Measurements from ENCODE around the gene HSD3B7.

The HSD3B7 gene

DNA sequence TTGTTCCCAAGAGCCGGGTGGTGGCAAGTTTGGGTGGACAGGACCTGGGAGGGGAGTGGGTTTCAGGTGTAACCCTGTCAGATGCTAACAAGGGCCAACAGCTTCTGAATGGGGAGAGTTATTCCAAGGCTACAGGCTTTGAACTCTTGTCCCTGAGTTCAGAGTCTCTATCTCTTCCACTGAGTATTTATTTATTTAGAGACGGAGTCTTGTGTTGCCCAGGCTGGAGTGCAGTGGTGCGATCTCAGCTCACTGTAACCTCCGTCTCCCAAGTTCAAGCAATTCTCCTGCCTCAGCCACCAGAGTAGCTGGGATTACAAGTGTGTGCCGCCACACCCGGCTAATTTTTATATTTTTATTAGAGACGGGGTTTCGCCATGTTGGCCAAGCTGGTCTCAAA is 30.0 kb upstream of the HSD3B7 start:
- Histone ChIP-seq H3K27ac (no peak overlapping the region), H3K4me3 (no peak overlapping the region)

DNA sequence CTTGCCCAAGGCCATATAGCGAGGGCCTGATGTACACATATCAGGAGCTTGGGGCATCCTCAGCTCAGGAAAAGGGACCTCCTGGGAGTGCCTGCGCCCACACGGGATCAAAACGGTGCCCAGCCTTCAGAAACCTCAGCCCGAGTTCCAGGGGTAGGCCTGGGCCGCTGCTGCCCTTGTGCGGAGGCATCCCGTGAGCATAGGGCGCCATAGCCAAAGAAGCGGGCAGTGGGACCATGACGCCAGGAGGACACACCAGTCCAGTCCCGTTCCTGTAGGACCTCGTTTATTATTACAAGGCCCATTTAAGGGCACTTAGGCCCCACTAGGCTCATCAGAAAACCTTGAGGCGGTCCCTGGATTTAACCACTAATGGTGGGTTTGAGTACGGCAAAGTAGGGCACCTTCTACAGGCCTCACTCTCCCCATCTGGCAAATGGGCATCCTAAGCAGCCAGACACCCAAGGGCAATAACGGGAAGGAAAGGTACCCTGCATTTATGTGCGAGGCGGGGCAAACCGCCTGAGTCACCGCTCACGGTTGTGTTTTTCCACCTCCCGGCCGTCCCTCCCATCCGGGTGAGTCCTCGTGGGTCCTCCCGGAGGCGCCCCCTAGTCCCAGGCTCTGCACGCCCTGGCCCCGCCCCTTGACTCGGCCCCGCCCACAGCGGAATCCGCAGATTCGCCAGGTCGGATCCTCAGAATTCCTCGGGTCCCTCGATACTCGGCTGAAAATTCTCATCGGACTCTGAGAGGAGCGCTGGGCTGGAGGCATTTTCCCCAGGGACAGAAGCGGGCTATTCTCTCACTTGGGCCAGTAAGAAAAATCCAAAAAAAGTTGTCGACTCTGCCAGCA is 28.2 kb upstream of the HSD3B7 start:
- peak overlapping the region; percentile 59 to 93 (median 81) for H3K4me3 ChIP-seq
- H3K27ac ChIP-seq: peak overlapping the region; percentile 89 to 100 (median 99)

DNA sequence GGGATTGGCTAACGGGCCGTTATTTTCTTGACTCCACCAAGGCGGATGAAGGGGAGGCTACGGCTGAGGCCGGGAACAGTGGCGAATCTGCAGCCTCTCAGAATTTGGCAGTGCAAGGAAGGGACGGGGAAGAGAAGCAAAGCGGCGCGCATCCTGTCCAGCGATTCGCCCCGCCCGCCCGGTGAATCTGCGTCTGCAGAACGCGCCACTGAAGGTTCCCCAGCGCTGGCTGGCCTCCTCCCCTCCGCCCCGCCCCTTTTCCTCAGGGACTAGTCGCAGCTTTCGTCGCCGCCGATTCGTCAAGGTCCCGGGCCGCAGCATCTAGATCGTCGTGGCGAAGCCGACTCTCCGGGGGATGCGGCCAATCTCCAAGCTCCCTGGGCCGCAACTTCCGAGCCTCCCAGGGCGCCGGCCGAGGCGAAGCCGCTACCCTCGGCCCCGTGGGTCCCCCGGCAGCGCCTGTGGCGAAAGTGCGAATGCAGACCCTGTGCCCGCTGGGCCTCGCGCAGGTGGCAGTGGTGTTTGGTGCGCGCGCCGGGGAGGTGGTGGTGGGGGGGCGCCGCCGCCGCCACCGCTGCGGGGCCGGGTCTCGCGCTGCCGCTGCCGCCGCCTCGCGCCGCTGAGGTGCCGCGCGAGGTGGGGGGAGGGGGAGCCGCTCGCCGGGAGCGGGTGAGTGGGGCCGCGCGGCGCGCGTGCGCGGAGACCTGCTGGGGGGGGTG is 27.4 kb upstream of the HSD3B7 start, which contains the start of gene SETD1A:
Gene SETD1A (plus strand): TSS at position 299 of the 719 bp plus-strand sequence. CDS start 978 bp downstream, outside the sequence.
- H3K27ac ChIP-seq: peak within 1 kb of the TSS; percentile 89 to 100 (median 99)
- peak within 1 kb of the TSS; percentile 59 to 93 (median 81) for H3K4me3 ChIP-seq

DNA sequence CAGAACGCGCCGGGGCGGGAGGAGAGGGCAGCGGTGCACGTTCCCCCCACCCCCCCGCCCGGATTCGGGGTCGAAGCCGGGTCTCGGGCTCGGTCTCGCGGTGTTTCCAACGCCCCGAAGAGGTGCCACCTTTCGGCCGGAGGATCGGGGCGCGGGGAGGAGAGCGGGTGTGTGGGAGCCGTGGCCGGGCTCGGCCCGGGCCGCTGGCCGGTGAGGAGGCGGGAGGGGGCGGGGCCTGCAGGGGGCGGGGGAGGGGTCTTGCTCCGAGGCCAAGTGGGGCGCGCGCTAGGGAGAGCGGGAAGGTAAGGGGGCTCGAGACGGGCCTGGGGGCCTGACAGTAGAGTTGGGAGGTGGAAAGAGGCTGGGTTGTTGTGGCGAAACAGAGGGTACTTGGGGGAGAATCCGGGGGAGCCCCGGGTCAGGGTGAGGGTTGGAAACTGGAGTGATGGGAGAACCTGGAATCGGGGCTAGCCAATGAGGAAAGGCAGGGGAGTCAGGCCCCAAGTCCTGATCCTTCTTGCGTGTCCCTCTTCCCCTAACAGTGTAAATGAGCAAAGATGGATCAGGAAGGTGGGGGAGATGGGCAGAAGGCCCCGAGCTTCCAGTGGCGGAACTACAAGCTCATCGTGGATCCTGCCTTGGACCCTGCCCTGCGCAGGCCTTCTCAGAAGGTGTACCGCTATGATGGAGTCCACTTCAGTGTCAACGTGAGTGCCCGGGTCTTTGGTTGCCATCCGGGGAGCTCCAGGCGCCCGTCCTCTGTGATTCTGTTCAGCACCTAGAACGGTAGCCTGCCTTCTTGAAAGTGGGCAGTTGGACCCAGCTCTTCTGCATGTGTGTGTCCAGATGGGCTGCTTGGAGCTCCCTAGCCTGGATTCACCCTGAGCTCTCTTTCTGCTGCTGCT is 26.6 kb upstream of the HSD3B7 start:
- peak overlapping the region; percentile 89 to 100 (median 99) for H3K27ac ChIP-seq
- H3K4me3 ChIP-seq: peak overlapping the region; percentile 59 to 93 (median 81)

DNA sequence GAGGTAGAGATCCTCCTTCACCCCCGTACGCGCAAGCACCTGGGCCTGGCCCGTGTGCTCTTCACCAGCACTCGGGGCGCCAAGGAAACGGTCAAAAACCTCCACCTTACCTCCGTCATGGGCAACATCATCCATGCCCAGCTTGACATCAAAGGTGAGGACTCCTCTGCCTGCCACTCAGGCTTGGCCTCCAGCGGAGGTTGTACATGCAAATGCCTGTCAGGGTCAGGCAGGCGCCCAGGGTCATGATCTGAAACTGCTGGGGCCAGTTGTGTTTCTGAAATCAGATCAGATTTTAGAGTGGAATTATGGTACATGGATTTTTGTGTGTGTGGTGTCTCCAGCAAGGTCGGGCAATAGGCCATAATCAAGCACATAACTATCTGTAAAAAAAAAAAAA is 23.6 kb upstream of the HSD3B7 start:
- no peak overlapping the region for H3K27ac ChIP-seq
- H3K4me3 ChIP-seq: no peak overlapping the region

DNA sequence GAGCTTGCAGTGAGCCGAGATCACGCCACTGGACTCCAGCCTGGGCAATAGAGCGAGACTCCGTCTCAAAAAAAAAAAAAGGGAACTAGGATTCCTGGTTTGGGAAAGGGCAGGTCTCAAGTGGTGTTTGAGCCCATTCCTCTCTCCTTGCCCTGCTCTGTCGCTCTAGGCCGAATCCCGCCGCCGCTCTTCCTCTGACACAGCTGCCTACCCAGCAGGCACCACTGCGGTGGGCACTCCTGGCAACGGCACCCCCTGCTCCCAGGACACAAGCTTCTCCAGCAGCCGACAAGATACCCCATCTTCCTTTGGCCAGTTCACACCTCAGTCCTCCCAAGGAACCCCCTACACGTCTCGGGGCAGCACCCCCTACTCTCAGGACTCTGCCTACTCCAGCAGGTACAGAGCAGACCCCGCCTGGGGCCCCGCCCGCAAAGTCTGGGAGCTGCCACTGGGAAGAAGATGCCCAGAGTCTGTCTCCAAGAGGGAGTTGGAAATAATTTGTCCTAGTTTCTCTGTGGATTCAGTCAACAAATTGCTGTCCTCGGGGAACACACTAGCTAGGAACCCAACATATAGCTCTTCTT is 21.0 kb upstream of the HSD3B7 start:
- no peak overlapping the region for H3K4me3 ChIP-seq
- no peak overlapping the region for H3K27ac ChIP-seq

DNA sequence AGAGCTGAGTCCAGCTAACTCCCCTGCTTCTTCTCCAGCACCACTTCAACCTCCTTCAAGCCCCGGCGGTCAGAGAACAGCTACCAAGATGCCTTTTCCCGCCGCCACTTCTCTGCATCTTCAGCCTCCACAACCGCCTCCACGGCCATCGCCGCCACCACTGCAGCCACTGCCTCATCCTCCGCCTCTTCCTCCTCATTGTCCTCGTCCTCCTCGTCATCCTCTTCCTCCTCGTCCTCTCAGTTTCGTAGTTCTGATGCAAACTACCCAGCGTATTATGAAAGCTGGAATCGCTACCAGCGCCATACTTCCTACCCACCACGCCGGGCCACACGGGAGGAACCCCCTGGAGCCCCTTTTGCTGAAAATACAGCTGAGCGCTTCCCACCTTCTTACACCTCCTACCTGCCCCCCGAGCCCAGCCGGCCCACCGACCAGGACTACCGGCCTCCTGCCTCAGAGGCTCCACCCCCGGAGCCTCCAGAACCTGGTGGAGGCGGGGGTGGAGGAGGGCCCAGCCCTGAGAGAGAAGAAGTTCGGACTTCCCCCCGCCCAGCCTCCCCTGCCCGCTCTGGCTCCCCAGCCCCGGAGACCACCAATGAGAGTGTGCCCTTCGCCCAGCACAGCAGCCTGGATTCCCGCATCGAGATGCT is 20.3 kb upstream of the HSD3B7 start:
- Histone ChIP-seq H3K27ac (no peak overlapping the region), H3K4me3 (no peak overlapping the region)

DNA sequence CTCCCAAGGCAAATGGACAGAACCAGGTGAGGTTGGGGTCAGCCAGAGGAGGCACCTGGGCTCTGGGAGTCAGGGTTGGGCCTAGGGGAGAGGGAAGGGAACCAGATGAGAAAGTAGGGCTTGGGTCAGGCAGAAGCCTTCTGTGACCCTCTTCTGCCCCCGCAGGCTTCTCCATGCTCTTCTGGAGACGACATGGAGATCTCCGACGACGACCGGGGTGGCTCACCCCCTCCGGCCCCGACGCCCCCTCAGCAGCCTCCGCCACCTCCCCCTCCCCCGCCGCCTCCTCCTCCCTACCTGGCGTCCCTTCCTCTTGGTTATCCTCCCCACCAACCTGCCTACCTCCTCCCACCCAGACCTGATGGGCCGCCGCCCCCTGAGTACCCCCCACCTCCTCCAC is 19.6 kb upstream of the HSD3B7 start:
- Histone ChIP-seq H3K27ac (no peak overlapping the region), H3K4me3 (no peak overlapping the region)

DNA sequence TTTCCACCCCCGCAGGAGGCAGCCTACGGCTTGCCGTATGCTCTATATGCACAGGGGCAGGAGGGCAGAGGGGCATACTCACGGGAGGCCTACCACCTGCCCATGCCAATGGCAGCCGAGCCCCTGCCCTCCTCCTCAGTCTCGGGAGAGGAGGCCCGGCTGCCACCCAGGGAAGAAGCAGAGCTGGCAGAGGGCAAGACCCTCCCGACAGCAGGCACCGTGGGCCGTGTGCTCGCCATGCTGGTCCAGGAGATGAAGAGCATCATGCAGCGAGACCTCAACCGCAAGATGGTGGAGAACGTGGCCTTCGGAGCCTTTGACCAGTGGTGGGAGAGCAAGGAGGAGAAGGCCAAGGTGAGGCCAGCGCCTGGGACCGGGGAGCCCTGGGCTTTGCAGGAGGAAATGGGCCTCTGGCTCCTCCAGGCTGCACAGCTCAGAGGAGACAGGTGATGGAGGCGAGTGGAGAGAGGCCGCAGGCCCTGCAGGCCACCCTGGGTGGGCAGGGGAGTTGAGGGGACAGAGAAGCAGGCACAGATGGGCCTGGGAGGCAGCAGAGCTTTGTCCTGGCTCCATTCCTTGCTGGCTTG is 18.9 kb upstream of the HSD3B7 start:
- Histone ChIP-seq H3K4me3 (no peak overlapping the region), H3K27ac (no peak overlapping the region)

DNA sequence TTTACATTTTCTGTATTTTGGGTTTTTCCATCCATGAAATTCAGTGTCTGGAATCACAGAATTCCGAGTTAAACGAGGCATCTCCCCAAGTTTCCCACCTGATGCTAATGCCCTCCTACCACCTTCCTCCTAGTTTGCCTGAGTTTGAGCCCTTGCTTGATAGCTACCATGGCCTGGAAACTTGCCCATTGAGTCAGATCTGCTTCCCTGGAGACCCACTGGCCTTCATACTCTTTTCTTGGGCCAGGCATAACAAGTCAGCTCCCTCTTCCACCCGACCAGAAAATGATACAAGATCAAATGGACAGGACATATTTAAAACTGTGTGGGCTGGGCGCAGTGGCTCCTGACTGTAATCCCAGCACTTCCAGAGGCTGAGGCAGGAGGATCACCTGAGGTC is 17.2 kb upstream of the HSD3B7 start:
- Histone ChIP-seq H3K4me3 (no peak overlapping the region), H3K27ac (no peak overlapping the region)

DNA sequence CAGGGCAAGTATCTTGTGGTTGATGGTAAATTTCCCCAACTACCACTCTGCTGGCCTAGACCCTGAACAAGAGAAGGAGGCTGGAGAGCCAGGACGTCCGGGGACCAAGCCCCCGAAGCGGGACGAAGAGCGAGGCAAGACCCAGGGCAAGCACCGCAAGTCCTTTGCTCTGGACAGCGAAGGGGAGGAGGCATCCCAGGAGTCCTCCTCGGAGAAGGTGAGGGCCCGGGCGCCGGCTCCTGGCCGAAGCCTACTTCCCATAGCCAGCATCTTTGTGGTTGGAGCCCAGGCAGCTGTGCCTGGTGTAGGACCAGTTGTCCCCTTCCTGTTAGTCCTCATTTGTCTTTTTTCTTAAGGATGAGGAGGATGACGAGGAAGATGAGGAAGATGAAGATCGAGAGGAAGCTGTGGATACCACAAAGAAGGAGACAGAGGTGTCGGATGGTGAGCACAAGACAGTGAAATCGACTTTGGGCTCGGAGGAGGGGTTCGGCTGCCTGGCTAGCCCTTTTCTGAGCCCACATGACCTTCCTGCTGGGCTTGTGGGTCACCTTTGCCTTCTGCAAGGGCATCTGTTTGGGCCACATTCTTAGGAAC is 15.7 kb upstream of the HSD3B7 start:
- no peak overlapping the region for H3K4me3 ChIP-seq
- H3K27ac ChIP-seq: no peak overlapping the region

DNA sequence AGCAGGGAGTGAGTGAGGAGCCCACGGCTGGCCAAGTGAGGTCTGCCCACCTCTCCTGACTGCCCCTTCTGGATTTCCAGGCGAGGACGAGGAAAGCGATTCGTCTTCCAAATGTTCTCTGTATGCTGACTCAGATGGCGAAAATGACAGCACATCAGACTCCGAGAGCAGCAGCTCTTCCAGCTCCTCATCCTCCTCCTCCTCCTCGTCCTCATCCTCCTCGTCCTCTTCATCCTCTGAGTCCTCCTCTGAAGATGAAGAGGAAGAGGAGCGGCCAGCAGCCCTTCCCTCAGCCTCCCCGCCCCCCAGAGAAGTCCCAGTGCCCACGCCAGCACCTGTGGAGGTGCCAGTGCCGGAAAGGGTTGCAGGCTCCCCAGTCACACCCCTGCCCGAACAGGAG is 13.7 kb upstream of the HSD3B7 start:
- Histone ChIP-seq H3K27ac (no peak overlapping the region), H3K4me3 (no peak overlapping the region)

DNA sequence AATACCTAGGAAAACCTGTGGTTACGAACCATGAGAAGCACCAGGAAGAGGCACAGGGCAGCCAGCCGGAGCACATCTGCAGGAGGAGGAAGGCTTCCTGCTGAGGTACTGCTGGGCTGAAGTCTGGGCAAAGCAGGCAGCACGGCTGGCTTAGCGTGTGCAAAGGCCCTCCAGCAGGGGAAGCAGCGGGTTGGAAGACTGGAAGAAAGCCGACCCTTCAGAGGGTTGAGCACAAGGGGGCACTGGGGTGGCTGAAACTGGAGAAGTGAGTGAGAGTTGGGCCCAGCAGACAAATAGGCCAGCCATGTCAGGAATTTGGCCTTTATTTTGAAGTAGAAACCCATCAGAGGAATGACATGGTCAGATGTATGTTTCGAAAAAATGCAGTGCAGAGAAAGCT is 12.1 kb upstream of the HSD3B7 start:
- Histone ChIP-seq H3K27ac (no peak overlapping the region), H3K4me3 (no peak overlapping the region)

DNA sequence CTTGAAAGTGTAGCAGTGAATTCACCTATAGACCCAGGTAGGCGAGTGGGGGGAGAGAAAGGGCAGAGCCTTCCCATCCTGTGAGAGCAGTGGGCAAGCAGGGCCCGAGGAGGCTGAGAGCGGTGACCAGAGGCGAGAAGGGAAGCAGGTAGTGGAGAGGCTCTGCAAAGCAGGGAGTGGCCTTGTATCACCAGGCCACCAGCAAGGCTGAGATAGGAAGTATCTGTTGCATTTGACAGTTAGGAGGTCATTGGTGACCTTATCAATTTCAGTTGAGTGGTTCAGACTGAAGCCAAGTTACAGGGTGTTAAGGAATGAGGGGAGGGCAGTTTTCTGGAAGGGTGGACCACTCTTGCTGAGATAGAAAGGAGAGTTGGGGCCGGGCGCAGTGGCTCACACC is 10.7 kb upstream of the HSD3B7 start:
- no peak overlapping the region for H3K27ac ChIP-seq

DNA sequence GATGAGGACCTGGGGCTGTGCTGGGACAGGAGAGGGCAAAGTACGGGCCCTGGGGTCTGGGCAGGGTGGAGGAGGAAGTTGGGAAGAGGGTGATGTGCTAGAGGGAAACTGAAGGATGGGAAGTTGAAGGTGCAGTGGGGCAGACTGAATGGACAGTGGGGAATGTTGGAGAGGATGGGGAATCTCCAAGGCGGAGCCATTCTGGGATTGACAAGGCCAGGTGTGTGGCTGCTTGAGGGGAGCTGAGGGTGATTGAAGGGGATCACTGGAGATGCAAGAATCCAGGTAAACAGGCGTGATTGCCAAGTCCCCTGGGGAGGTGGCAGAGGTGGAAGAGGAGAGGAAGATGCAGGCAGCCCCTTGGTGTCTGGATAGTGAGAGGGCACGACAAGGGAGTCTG is 8.5 kb upstream of the HSD3B7 start:
- Histone ChIP-seq H3K27ac (no peak overlapping the region), H3K4me3 (no peak overlapping the region)

More for the DNA sequence above, 10.7 kb upstream of the HSD3B7 start:
- no peak overlapping the region for H3K4me3 ChIP-seq

DNA sequence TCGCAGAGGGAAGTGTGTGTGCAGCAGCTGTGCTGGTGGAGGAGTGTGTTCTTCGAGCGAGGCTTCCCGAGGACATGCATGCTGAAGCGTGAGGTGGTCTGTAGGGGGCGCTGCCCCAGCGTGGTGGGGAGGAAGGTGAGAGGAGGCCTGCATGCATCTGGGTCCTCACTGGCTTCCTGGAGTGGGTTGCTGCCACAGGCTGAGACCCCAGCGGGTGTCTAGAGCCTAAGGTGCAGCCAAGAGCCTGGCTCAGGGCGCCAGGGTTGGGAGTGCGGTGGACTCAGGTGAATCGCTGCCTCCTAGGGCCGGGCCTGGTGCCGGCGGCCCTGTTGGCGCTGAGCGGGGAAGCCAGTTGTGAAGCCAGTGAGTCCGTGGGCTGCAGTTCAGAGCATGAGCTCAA is 7.5 kb upstream of the HSD3B7 start:
- H3K27ac ChIP-seq: no peak overlapping the region
- no peak overlapping the region for H3K4me3 ChIP-seq

DNA sequence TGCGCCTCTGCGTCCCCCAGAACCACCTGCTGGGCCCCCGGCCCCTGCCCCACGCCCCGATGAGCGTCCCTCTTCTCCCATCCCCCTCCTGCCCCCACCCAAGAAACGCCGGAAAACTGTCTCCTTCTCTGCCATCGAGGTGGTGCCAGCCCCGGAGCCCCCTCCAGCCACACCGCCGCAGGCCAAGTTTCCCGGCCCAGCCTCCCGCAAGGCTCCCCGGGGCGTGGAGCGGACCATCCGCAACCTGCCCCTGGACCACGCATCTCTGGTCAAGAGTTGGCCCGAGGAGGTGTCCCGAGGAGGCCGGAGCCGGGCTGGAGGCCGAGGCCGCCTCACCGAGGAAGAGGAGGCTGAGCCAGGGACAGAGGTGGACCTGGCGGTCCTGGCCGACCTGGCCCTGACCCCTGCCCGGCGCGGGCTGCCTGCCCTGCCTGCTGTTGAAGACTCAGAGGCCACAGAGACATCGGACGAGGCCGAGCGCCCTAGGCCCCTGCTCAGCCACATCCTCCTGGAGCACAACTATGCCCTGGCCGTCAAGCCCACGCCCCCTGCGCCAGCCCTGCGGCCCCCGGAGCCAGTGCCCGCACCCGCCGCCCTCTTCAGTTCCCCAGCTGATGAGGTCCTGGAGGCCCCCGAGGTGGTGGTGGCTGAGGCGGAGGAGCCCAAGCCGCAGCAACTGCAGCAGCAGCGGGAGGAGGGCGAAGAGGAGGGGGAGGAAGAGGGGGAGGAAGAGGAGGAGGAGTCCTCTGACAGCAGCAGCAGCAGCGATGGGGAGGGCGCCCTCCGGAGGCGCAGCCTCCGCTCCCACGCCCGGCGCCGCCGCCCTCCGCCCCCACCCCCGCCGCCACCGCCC is 5.6 kb upstream of the HSD3B7 start:
- Histone ChIP-seq H3K4me3 (no peak overlapping the region), H3K27ac (no peak overlapping the region)

DNA sequence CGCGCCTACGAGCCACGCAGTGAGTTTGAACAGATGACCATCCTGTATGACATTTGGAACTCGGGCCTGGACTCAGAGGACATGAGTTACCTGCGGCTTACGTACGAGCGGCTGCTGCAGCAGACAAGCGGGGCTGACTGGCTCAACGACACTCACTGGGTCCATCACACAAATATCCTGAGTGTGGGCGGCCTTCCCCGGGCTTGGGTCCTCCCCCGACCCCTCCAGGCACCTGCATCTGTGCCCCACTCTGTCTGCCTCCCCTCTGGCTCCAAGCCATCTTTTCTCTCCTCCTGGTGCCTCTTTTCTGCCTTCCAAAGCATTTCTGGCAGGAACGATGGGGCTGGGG is 5.0 kb upstream of the HSD3B7 start:
- Histone ChIP-seq H3K4me3 (no peak overlapping the region), H3K27ac (no peak overlapping the region)

Measured in skin epidermis (tissue), 12 donors.